HEK293 (cell line): ENCODE data around the gene ELMO1.

ENCODE experiments used
- CTCF ChIA-PET: fragments of 350-600 bp; formaldehyde crosslinking; extraction: SDS; loops from one replicate; lab custom pipeline; 2021; ENCODE audit warnings: antibody characterized with exemption; lab: Yijun Ruan, JAX
- POLR2A ChIA-PET: fragments of 300-600 bp; formaldehyde crosslinking; extraction: SDS; loops from one replicate; lab custom pipeline; 2020; ENCODE audit warnings: antibody characterized with exemption, inconsistent platforms; lab: Yijun Ruan, JAX
- H3K27ac ChIP-seq: fragments of 200-500 bp; sonication (Bioruptor generic); 2 replicates; pipeline ENCODE4 v1.5.1; 2014; ENCODE audit warnings: low read depth, low read length, control low read depth, inconsistent platforms; ENCODE audit errors: extremely low read depth
- H3K36me3 ChIP-seq, 2 experiments: fragments of 200-500 bp in 1 of 2; sonication (Bioruptor generic) in 1 of 2; 1 replicate in 1 of 2; 2 replicates in 1 of 2; pipeline ENCODE4 v1.5.1; 2014 to 2017; ENCODE audit warnings: inconsistent platforms in 2 of 2, low read length in 2 of 2; ENCODE audit not compliant: control insufficient read depth in 2 of 2, insufficient read depth in 1 of 2
- H3K4me1 ChIP-seq: fragments of 200-500 bp; sonication (Bioruptor generic); 2 replicates; pipeline ENCODE4 v1.5.1; 2014; ENCODE audit warnings: mild to moderate bottlenecking, low read length, inconsistent platforms; ENCODE audit not compliant: control insufficient read depth, insufficient read depth
- H3K4me3 ChIP-seq: 2 replicates; pipeline ENCODE4 v1.5.1; 2011; ENCODE audit warnings: low read depth, mild to moderate bottlenecking, control low read depth, low read length, moderate library complexity
- H3K9me3 ChIP-seq: fragments of 200-500 bp; sonication (Bioruptor generic); 2 replicates; pipeline ENCODE4 v1.5.1; 2014; ENCODE audit warnings: low read depth, low read length, inconsistent platforms; ENCODE audit not compliant: control insufficient read depth, insufficient read depth
- GFI1B ChIP-seq: fragments of 450-650 bp; formaldehyde crosslinking; IDR thresholded peaks from 2 replicates; pipeline ENCODE4 v1.5.1; 2016; ENCODE audit warnings: missing biosample characterization, missing genetic modification characterization
- GLI2 ChIP-seq: fragments of 450-650 bp; formaldehyde crosslinking; IDR thresholded peaks from 2 replicates; pipeline ENCODE4; 2017; ENCODE audit warnings: missing biosample characterization, missing genetic modification characterization, low read depth, borderline replicate concordance
- WT1 ChIP-seq: fragments of 450-650 bp; formaldehyde crosslinking; IDR thresholded peaks from 2 replicates; pipeline ENCODE4 v1.5.1; 2016; ENCODE audit warnings: missing biosample characterization, missing genetic modification characterization
- ZBTB1 ChIP-seq: fragments of 450-650 bp; formaldehyde crosslinking; IDR thresholded peaks from 2 replicates; pipeline ENCODE4 v1.5.1; 2016; ENCODE audit warnings: missing biosample characterization, missing genetic modification characterization
- ZBTB10 ChIP-seq: fragments of 450-650 bp; formaldehyde crosslinking; IDR thresholded peaks from 2 replicates; pipeline ENCODE4 v1.5.1; 2016; ENCODE audit warnings: missing biosample characterization, missing genetic modification characterization
- ZNF112 ChIP-seq: fragments of 450-650 bp; formaldehyde crosslinking; IDR thresholded peaks from 2 replicates; pipeline ENCODE4 v1.5.0; 2017; ENCODE audit warnings: missing biosample characterization, missing genetic modification characterization
- ZNF121 ChIP-seq: fragments of 450-650 bp; formaldehyde crosslinking; IDR thresholded peaks from 2 replicates; pipeline ENCODE4 v1.5.1; 2016; ENCODE audit warnings: missing biosample characterization, missing genetic modification characterization
- ZNF16 ChIP-seq: fragments of 450-650 bp; formaldehyde crosslinking; IDR thresholded peaks from 2 replicates; pipeline ENCODE4 v1.5.1; 2016; ENCODE audit warnings: low read depth, missing biosample characterization, missing genetic modification characterization
- ZNF223 ChIP-seq: fragments of 450-650 bp; formaldehyde crosslinking; IDR thresholded peaks from 2 replicates; pipeline ENCODE4 v1.5.1; 2016; ENCODE audit warnings: missing biosample characterization, missing genetic modification characterization
- ZNF248 ChIP-seq: fragments of 450-650 bp; formaldehyde crosslinking; IDR thresholded peaks from 2 replicates; pipeline ENCODE4 v1.5.1; 2017; ENCODE audit warnings: missing biosample characterization, missing genetic modification characterization
- ZNF274 ChIP-seq, 2 experiments: fragments of 200-500 bp in 1 of 2; fragments of 450-650 bp in 1 of 2; sonication (Bioruptor generic) in 1 of 2; formaldehyde crosslinking in 1 of 2; IDR thresholded peaks; 2 replicates each; pipeline versions ENCODE4 v1.5.1 to v1.6.1; 2014 to 2016; ENCODE audit warnings: borderline replicate concordance in 1 of 2, inconsistent platforms in 1 of 2, low read length in 1 of 2, missing biosample characterization in 1 of 2, missing genetic modification characterization in 1 of 2
- ZNF544 ChIP-seq: fragments of 450-650 bp; formaldehyde crosslinking; IDR thresholded peaks from 2 replicates; pipeline ENCODE4 v1.5.0; 2017; ENCODE audit warnings: missing biosample characterization, missing genetic modification characterization
- ZNF549 ChIP-seq: fragments of 450-650 bp; IDR thresholded peaks from 2 replicates; pipeline ENCODE4 v1.5.1; 2018; ENCODE audit warnings: missing biosample characterization, missing genetic modification characterization, mild to moderate bottlenecking, inconsistent platforms, moderate library complexity
- ZNF596 ChIP-seq: fragments of 450-650 bp; IDR thresholded peaks from 2 replicates; pipeline ENCODE4 v1.5.0; 2018; ENCODE audit warnings: missing biosample characterization, mild to moderate bottlenecking, missing genetic modification characterization, moderate library complexity
- ZNF600 ChIP-seq: fragments of 450-650 bp; formaldehyde crosslinking; IDR thresholded peaks from 2 replicates; pipeline ENCODE4 v1.5.1; 2016; ENCODE audit warnings: missing biosample characterization, missing genetic modification characterization
- ZNF747 ChIP-seq: fragments of 450-650 bp; formaldehyde crosslinking; IDR thresholded peaks from 2 replicates; pipeline ENCODE4 v1.5.1; 2016; ENCODE audit warnings: missing biosample characterization, missing genetic modification characterization
- ZSCAN23 ChIP-seq: fragments of 450-650 bp; formaldehyde crosslinking; IDR thresholded peaks from 2 replicates; pipeline ENCODE4 v1.5.1; 2016; ENCODE audit warnings: missing biosample characterization, missing genetic modification characterization
- TF ChIP-seq, protein P1 (sequence below): fragments of 450-650 bp; formaldehyde crosslinking; IDR thresholded peaks from 2 replicates; pipeline ENCODE4 v1.5.1; 2016; ENCODE audit warnings: missing biosample characterization, missing genetic modification characterization
- TF ChIP-seq, protein P2 (sequence below): fragments of 450-650 bp; formaldehyde crosslinking; IDR thresholded peaks from 2 replicates; pipeline ENCODE4 v1.5.1; 2016; ENCODE audit warnings: missing biosample characterization, missing genetic modification characterization

Gene ELMO1

DNA sequence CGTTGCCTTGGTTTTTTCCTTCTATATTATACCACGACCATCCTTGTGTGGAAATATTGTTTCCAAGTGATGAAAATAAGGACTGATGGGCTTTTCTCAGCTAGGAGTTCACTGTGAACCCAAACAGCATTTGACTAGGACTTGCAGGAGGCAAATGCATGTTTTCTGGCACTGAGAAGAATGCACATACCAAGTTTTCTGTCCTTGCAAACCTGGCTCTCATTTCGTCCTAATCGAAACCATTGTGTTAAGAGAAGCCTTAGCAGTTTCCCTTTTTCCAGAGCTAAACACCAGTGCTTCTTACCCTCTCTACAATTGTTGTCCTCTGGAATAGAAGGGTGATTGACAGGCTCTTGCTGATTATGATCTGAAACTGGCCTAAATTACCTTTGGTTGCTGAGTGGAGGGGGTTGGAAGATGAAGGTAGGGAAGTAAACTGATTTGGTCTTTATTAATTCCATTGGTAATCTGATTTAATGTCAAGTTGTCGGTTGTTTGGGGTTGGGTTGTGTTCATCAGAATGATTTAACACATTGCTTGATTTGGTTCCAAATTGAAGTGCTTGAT is 33.1 kb upstream of the ELMO1 start:
- Histone ChIP-seq H3K27ac (no peak overlapping the region), H3K9me3 (no peaks in the 10 kb centered on the region), H3K36me3 (no peaks in the 10 kb centered on the region), H3K4me3 (no peak overlapping the region), H3K4me1 (no peaks in the 10 kb centered on the region)
- ChIA-PET CTCF (interaction anchor here (1.1 to 1.5 kb wide), 2 partner anchors 13 to 251 kb away, joined by 3 to 6 read pairs; no protein-coding TSS in a partner anchor), POLR2A (no interaction called here)
- no peak for TF ChIP-seq WT1
- no peak for TF ChIP-seq ZNF248 (tag by site-specific recombination)
- no peak for TF ChIP-seq ZBTB10
- no peak for TF ChIP-seq ZNF121 (tag by site-specific recombination)
- TF ChIP-seq ZNF544: no peak

GRCh38 chr7:37481154-37481553 is 32.5 kb upstream of the ELMO1 start:
- no peaks in the 10 kb centered on the region for H3K9me3 ChIP-seq
- TF ChIP-seq GFI1B (no peak), ZNF112 (tag by site-specific recombination) (no peak), ZNF274 (IDR thresholded peaks at IDR 0.05; ENCODE audit: low read length) (no peak), ZNF274 (tag by site-specific recombination; IDR thresholded peaks at IDR 0.05; ENCODE audit: borderline replicate concordance) (no peak), ZSCAN23 (tag by site-specific recombination) (no peak), ZNF16 (tag by site-specific recombination) (no peak), ZNF223 (no peak), ZNF549 (no peak), ZNF747 (tag by site-specific recombination) (no peak), ZBTB1 (no peak), ZNF596 (tag by site-specific recombination) (no peak), GLI2 (tag by site-specific recombination) (no peak), ZNF600 (tag by site-specific recombination) (no peak)
- TF ChIP-seq, protein P1, sequence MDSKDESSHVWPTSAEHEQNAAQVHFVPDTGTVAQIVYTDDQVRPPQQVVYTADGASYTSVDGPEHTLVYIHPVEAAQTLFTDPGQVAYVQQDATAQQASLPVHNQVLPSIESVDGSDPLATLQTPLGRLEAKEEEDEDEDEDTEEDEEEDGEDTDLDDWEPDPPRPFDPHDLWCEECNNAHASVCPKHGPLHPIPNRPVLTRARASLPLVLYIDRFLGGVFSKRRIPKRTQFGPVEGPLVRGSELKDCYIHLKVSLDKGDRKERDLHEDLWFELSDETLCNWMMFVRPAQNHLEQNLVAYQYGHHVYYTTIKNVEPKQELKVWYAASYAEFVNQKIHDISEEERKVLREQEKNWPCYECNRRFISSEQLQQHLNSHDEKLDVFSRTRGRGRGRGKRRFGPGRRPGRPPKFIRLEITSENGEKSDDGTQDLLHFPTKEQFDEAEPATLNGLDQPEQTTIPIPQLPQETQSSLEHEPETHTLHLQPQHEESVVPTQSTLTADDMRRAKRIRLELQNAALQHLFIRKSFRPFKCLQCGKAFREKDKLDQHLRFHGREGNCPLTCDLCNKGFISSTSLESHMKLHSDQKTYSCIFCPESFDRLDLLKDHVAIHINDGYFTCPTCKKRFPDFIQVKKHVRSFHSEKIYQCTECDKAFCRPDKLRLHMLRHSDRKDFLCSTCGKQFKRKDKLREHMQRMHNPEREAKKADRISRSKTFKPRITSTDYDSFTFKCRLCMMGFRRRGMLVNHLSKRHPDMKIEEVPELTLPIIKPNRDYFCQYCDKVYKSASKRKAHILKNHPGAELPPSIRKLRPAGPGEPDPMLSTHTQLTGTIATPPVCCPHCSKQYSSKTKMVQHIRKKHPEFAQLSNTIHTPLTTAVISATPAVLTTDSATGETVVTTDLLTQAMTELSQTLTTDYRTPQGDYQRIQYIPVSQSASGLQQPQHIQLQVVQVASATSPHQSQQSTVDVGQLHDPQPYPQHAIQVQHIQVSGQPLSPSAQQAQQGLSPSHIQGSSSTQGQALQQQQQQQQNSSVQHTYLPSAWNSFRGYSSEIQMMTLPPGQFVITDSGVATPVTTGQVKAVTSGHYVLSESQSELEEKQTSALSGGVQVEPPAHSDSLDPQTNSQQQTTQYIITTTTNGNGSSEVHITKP (tag by site-specific recombination): no peak
- TF ChIP-seq, protein P2, sequence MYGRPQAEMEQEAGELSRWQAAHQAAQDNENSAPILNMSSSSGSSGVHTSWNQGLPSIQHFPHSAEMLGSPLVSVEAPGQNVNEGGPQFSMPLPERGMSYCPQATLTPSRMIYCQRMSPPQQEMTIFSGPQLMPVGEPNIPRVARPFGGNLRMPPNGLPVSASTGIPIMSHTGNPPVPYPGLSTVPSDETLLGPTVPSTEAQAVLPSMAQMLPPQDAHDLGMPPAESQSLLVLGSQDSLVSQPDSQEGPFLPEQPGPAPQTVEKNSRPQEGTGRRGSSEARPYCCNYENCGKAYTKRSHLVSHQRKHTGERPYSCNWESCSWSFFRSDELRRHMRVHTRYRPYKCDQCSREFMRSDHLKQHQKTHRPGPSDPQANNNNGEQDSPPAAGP: no peak
- TF ChIP-seq, all 188 proteins: peak for 0
- Histone ChIP-seq H3K4me1 (no peaks in the 10 kb centered on the region), H3K27ac (no peak overlapping the region), H3K4me3 (no peak overlapping the region), H3K36me3 (no peaks in the 10 kb centered on the region)
- POLR2A ChIA-PET: no interaction called here
- CTCF ChIA-PET: no interaction called here
